GM12878 (cell line): ENCODE results near the gene DES. TPM values are rescaled to one million over a fixed set of nuclear protein-coding genes. Genes with fewer than 3 reads are reported as not detected.

Experiments used
- ATAC-seq: fragments of 200-7000 bp; cut with Tn5 transposase; 3 replicates; pipeline ENCODE4 v1.9.1; 2020; ENCODE audit warnings: mild to moderate bottlenecking, moderate library complexity
- BruUV-seq: library from RNA; stranded (reverse); fragments of 400-500 nt; replicated peaks from 2 replicates; lab custom pipeline; 2021; lab: Mats Ljungman, UMichigan
- CTCF ChIA-PET: fragments of 300-600 bp; sonication (Branson Sonifier 250); formaldehyde crosslinking; extraction: SDS; loops from one replicate; lab custom pipeline; 2021; ENCODE audit warnings: inconsistent platforms; lab: Yijun Ruan, JAX
- POLR2A ChIA-PET: fragments of 350-600 bp; formaldehyde crosslinking; extraction: SDS; loops from one replicate; lab custom pipeline; 2021; ENCODE audit warnings: inconsistent platforms; lab: Charles Lee
- RAD21 ChIA-PET: fragments of 300-600 bp; sonication (Branson Sonifier 250); formaldehyde crosslinking; loops from one replicate; lab custom pipeline; 2023; ENCODE audit warnings: antibody characterized with exemption; ENCODE audit not compliant: unreplicated experiment; lab: Charles Lee
- SMC1A ChIA-PET: fragments of 300-600 bp; sonication (Branson Sonifier 250); formaldehyde crosslinking; loops from one replicate; lab custom pipeline; 2023; ENCODE audit not compliant: unreplicated experiment, uncharacterized antibody; lab: Charles Lee
- DNase-seq: peaks from one replicate; pipeline ENCODE4 v3.0.0-alpha.2; 2011; ENCODE audit warnings: low read depth, low spot score
- FAIRE-seq: peaks from 3 replicates; lab custom pipeline; 2011; peaks lifted over from hg19 to GRCh38; lab: Jason Lieb, UNC
- H2AFZ ChIP-seq: 2 replicates; pipeline ENCODE4 v1.6.0; 2011; ENCODE audit warnings: low read depth, low read length, control low read depth; ENCODE audit not compliant: control insufficient read depth
- H3K27ac ChIP-seq: 2 replicates; pipeline ENCODE4 v1.5.1; 2011; ENCODE audit warnings: control low read depth; ENCODE audit not compliant: control insufficient read depth, insufficient read depth
- H3K27me3 ChIP-seq, 2 experiments: replicated peaks in 1 of 2; 2 replicates each; pipeline versions ENCODE4 v1.6.0 to v1.6.1; 2011; ENCODE audit warnings: low read length in 1 of 2; ENCODE audit not compliant: control insufficient read depth in 2 of 2, insufficient read depth in 2 of 2
- H3K36me3 ChIP-seq, 2 experiments: 2 replicates each; pipeline ENCODE4 v1.5.1; 2011; ENCODE audit warnings: low read length in 1 of 2; ENCODE audit not compliant: control insufficient read depth in 2 of 2, insufficient read depth in 2 of 2
- H3K4me1 ChIP-seq: 2 replicates; pipeline ENCODE4 v1.6.1; 2011; ENCODE audit warnings: mild to moderate bottlenecking, low read length, moderate library complexity, mixed read lengths; ENCODE audit not compliant: control insufficient read depth, insufficient read depth
- H3K4me2 ChIP-seq: 2 replicates; pipeline ENCODE4 v1.6.0; 2011; ENCODE audit warnings: control low read depth; ENCODE audit not compliant: control insufficient read depth, insufficient read depth
- H3K4me3 ChIP-seq: fragments of 200-600 bp; sonication (generic); 2 replicates; pipeline ENCODE4 v1.5.1; 2016
- H3K79me2 ChIP-seq: 2 replicates; pipeline ENCODE4 v1.6.0; 2011; ENCODE audit warnings: low read length; ENCODE audit not compliant: control insufficient read depth, insufficient read depth
- H3K9ac ChIP-seq: 2 replicates; pipeline ENCODE4 v1.8.0; 2011; ENCODE audit warnings: low read length, control low read depth, mixed read lengths; ENCODE audit not compliant: control insufficient read depth, insufficient read depth
- H3K9me3 ChIP-seq: replicated peaks from 3 replicates; pipeline ENCODE4 v1.5.1; 2011; ENCODE audit warnings: mild to moderate bottlenecking, low read length; ENCODE audit not compliant: control insufficient read depth, insufficient read depth
- H4K20me1 ChIP-seq: 2 replicates; pipeline ENCODE4 v1.6.0; 2011; ENCODE audit not compliant: control insufficient read depth, insufficient read depth
- ATF2 ChIP-seq: IDR thresholded peaks from 2 replicates; pipeline ENCODE4 v1.6.1; 2012; ENCODE audit warnings: low read length, inconsistent platforms
- CHD4 ChIP-seq: fragments of 200-600 bp; sonication (generic); IDR thresholded peaks from 2 replicates; pipeline ENCODE4 v1.6.1; 2016; ENCODE audit warnings: mild to moderate bottlenecking
- HDGF ChIP-seq: fragments of 450-650 bp; IDR thresholded peaks from 2 replicates; pipeline ENCODE4 v1.6.1; 2016; ENCODE audit warnings: antibody characterized with exemption
- IKZF1 ChIP-seq: fragments of 450-650 bp; conservative IDR thresholded peaks from 2 replicates; pipeline ENCODE4 v1.6.1; 2017; ENCODE audit warnings: antibody characterized with exemption, mild to moderate bottlenecking
- IRF5 ChIP-seq: fragments of 450-650 bp; IDR thresholded peaks from 2 replicates; pipeline ENCODE4 v1.6.1; 2017; ENCODE audit warnings: borderline replicate concordance
- KLF5 ChIP-seq: fragments of 450-650 bp; IDR thresholded peaks from 2 replicates; pipeline ENCODE4 v1.6.1; 2014; ENCODE audit warnings: mild to moderate bottlenecking; ENCODE audit not compliant: partially characterized antibody
- MTA3 ChIP-seq: IDR thresholded peaks from 2 replicates; pipeline ENCODE4 v1.6.1; 2012; ENCODE audit warnings: low read length, inconsistent platforms, borderline replicate concordance
- MYB ChIP-seq: fragments of 150-350 bp; IDR thresholded peaks from 2 replicates; pipeline ENCODE4 v1.6.1; 2014; ENCODE audit warnings: mild to moderate bottlenecking, low read depth, low read length, borderline replicate concordance
- NFXL1 ChIP-seq: fragments of 450-650 bp; IDR thresholded peaks from 2 replicates; pipeline ENCODE4 v1.6.1; 2017; ENCODE audit warnings: antibody characterized with exemption, mild to moderate bottlenecking, borderline replicate concordance
- NFYB ChIP-seq: IDR thresholded peaks from 2 replicates; pipeline ENCODE4 v1.6.1; 2011; ENCODE audit warnings: low read depth, mild to moderate bottlenecking, low read length, improper control_type of control experiment, moderate library complexity; ENCODE audit not compliant: insufficient read depth
- SREBF2 ChIP-seq: IDR thresholded peaks from 2 replicates; pipeline ENCODE4 v1.6.1; 2012; ENCODE audit warnings: mild to moderate bottlenecking, low read length
- TARDBP ChIP-seq: IDR thresholded peaks from 2 replicates; pipeline ENCODE4 v1.6.1; 2016; ENCODE audit warnings: borderline replicate concordance
- ZNF622 ChIP-seq: fragments of 450-650 bp; IDR thresholded peaks from 2 replicates; pipeline ENCODE4 v1.6.1; 2017; ENCODE audit warnings: mild to moderate bottlenecking, inconsistent platforms
- WGBS: methylation state at CpG from one replicate; pipeline ENCODE4 v1.1.6; 2016; ENCODE audit warnings: low lambda C conversion rate; ENCODE audit not compliant: insufficient replicate concordance, insufficient coverage; ENCODE audit errors: missing lambda C conversion rate; 5-methylcytosine and 5-hydroxymethylcytosine counted together
- in situ Hi-C: fragments of 300-500 bp; cut with MboI; formaldehyde crosslinking; loops from 9 replicates; pipeline ENCODE4 v1.14.3; 2018; ENCODE audit warnings: mixed read lengths
- intact Hi-C: fragments of 100-400 bp; cut with micrococcal nuclease; formaldehyde crosslinking; loops from one replicate; pipeline ENCODE4 v1.14.2; 2022; ENCODE audit not compliant: unreplicated experiment
- polyA plus RNA-seq, 11 experiments: library from polyadenylated mRNA; depleted of rRNA in 4 of 11; unstranded in 6 of 11; stranded (reverse) in 5 of 11; fragments of >200 nt; fragmentation: Nextera tagmentation in 4 of 11; fragmentation: Illumina TruSeq in 1 of 11; extraction: Ambion mirVana in 4 of 11; extraction: Trizol in 1 of 11; gene quantifications; 1 replicate in 1 of 11; 2 replicates in 10 of 11; pipeline versions ENCODE4 v1.2.1 to v1.2.3, GENCODE V29; 2011 to 2016; ENCODE audit warnings: inconsistent platforms in 2 of 11, missing spikeins in 2 of 11, low read depth in 1 of 11
- total RNA-seq, 4 experiments: library from RNA; depleted of rRNA in 3 of 4; stranded (reverse); fragments of >200 nt in 3 of 4; fragmentation: Illumina TruSeq in 1 of 4; extraction: Trizol in 1 of 4; gene quantifications; 2 replicates each; pipeline versions ENCODE4 v1.2.1 to v1.2.3, GENCODE V29; 2013 to 2021
- TF ChIP-seq, protein P1 (sequence below): IDR thresholded peaks from 2 replicates; pipeline ENCODE4 v1.6.1; 2011; ENCODE audit warnings: borderline replicate concordance, low read depth, mild to moderate bottlenecking, moderate library complexity, low read length; ENCODE audit not compliant: insufficient read depth, poor library complexity, severe bottlenecking

DES gene
- total and polyA plus RNA-seq, 10 of the 15 experiments (the other 5 are each of a cell fraction or from before 2014, with no cell fraction given) = 0.80 TPM; not detected in 9

- TF ChIP-seq HDGF (no peak), CHD4 (no peak)
Observed at GRCh38 chr2:219461047-219461514, 42.9 kb downstream of the DES start (continued).

GRCh38 chr2:219461669-219462068, 43.5 kb downstream of the DES start:
- no peak overlapping the region for H2AFZ ChIP-seq

DNA sequence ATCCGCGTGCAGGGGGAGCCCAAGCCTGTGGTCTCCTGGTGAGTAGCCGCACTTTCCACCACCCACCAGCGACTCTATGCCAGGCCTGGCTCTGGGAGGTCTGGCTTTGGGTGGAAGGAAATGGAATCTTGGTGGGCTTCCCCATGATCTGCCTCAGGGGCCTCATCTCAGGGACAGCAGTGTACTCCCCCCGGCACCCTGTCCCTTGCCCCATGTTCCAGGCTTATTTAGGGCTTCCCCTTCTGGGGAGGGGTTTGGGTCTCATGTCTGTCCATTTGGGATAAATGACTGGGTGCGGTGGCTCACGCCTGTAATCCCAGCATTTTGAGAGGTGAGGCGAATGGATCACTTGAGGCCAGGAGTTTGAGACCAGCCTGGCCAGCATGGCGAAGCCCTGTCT, 44.2 kb downstream of the DES start:
- H4K20me1 ChIP-seq = no peaks in the 10 kb centered on the region
- no TSS peak for BruUV-seq
- H2AFZ ChIP-seq = no peak overlapping the region
- H3K27ac ChIP-seq = no peak overlapping the region
- H3K4me2 ChIP-seq = no peak overlapping the region
- ATAC-seq = no peak
- H3K9me3 ChIP-seq = no peaks in the 10 kb centered on the region
- intact Hi-C loops = no loop called here
- no peak for FAIRE-seq
- DNase-seq = no peak
- WGBS = 28% methylated on average over 9 of the region's 9 CpGs
- no peaks in the 10 kb centered on the region for H3K4me1 ChIP-seq
- ChIA-PET POLR2A (interaction anchor here (0.6 kb wide), 1 partner anchor 15 kb away, joined by 5 read pairs; no protein-coding TSS in a partner anchor), RAD21 (interaction anchor here (1.6 kb wide), 1 partner anchor 67 kb away, joined by 4 read pairs; no protein-coding TSS in a partner anchor), CTCF (interaction anchor here (1.0 to 1.9 kb wide), 3 partner anchors 68 to 79 kb away, joined by 3 to 16 read pairs (median 10); no protein-coding TSS in a partner anchor), SMC1A (no interaction called here)
- H3K9ac ChIP-seq = no peak overlapping the region
- H3K79me2 ChIP-seq = no peaks in the 10 kb centered on the region
- in situ Hi-C loops = no loop called here
- no peaks in the 10 kb centered on the region for H3K27me3 ChIP-seq
- no peaks in the 10 kb centered on the region for H3K36me3 ChIP-seq
- H3K4me3 ChIP-seq = no peak overlapping the region
- TF ChIP-seq ZNF622 = no peak
- no peak for TF ChIP-seq MYB
- no peak for TF ChIP-seq ATF2
- TF ChIP-seq KLF5 = no peak
- TF ChIP-seq TARDBP = no peak
- TF ChIP-seq, protein P1, sequence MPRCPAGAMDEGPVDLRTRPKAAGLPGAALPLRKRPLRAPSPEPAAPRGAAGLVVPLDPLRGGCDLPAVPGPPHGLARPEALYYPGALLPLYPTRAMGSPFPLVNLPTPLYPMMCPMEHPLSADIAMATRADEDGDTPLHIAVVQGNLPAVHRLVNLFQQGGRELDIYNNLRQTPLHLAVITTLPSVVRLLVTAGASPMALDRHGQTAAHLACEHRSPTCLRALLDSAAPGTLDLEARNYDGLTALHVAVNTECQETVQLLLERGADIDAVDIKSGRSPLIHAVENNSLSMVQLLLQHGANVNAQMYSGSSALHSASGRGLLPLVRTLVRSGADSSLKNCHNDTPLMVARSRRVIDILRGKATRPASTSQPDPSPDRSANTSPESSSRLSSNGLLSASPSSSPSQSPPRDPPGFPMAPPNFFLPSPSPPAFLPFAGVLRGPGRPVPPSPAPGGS = no peak
- TF ChIP-seq IRF5 = no peak
- no peak for TF ChIP-seq MTA3
- no peak for TF ChIP-seq NFXL1

More at GRCh38 chr2:219461669-219462068, 43.5 kb downstream of the DES start:
- Histone ChIP-seq H3K9ac (no peak overlapping the region), H3K27me3 (no peaks in the 10 kb centered on the region), H3K4me2 (no peak overlapping the region), H3K4me3 (no peak overlapping the region), H3K27ac (no peak overlapping the region), H4K20me1 (no peaks in the 10 kb centered on the region), H3K79me2 (no peaks in the 10 kb centered on the region), H3K4me1 (no peaks in the 10 kb centered on the region), H3K36me3 (no peaks in the 10 kb centered on the region), H3K9me3 (no peaks in the 10 kb centered on the region)
- ATAC-seq = no peak
- 52% methylated on average over 14 of the region's 14 CpGs for WGBS
- intact Hi-C loops (no loop called here), in situ Hi-C loops (no loop called here)
- ChIA-PET RAD21 (interaction anchor here (1.7 kb wide), 1 partner anchor 68 kb away, joined by 6 read pairs; no protein-coding TSS in a partner anchor), POLR2A (no interaction called here), CTCF (interaction anchor here (0.9 to 1.8 kb wide), 3 partner anchors 10 to 68 kb away, joined by 3 to 10 read pairs (median 3); no protein-coding TSS in a partner anchor), SMC1A (interaction anchor here (1.6 kb wide), 1 partner anchor 68 kb away, joined by 3 read pairs; no protein-coding TSS in a partner anchor)
- TF ChIP-seq NFYB = no peak
- TF ChIP-seq SREBF2 = no peak
- TF ChIP-seq IKZF1 = no peak
- no peak for DNase-seq
- no peak for FAIRE-seq
- no TSS peak for BruUV-seq
